Erythroblast (primary cell): ENCODE data around the gene GPAT3.

Source experiments
- GATA1 ChIP-seq: IDR thresholded peaks from 2 replicates; pipeline ENCODE4 v1.6.1; 2011; ENCODE audit warnings: low read depth, mild to moderate bottlenecking, control low read depth, low read length, moderate library complexity
- POLR2A ChIP-seq: IDR thresholded peaks from 2 replicates; pipeline ENCODE4 v1.6.1; 2011; ENCODE audit warnings: mild to moderate bottlenecking, low read length

DNA sequence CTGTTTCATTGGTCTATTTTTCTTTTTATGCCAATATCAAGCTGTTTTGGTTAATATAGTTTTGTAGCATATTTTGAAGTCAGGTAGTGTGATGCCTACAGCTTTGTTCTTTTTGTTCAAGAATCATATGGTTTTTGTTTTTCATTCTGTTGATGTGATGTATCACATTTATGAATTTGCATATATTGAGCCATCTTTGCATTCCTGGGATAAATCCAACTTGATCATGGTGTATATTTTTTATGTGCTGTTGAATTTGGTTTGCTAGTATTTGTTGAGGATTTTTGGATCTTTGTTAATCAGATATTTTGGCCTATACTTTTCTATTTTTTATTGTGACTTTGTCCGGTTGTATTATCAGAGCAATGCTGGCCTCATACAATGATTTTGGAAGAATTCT lies 74.8 kb downstream of the GPAT3 start:
- TF ChIP-seq POLR2A (no peak), GATA1 (no peak)
